ENCODE results near the gene CYP26A1.

Gene CYP26A1

GRCh38 chr10:93126483-93127052, 52.9 kb downstream of the CYP26A1 start:
- DNase-seq = peak; percentile 10 to 26
